ENCODE measurements around the gene SLC38A10.

GRCh38 chr17:81246679-81247338, 48.3 kb downstream of the SLC38A10 start:
- no peak for TF ChIP-seq CTCF (IDR thresholded peaks at IDR 0.05)
- no peak for TF ChIP-seq POLR2A (IDR thresholded peaks at IDR 0.05)
